Central memory CD4-positive, alpha-beta T cell (primary cell): Measurements from ENCODE around the gene RRAS2.
"Not testable (repeated sequence)": the region's sequence is repeated elsewhere in the genome, so short reads cannot be mapped to it uniquely, and the experiment has no call there.

ENCODE experiments used
- DNase-seq: peaks from one replicate; pipeline ENCODE4 v3.0.0; 2022

The RRAS2 gene

DNA sequence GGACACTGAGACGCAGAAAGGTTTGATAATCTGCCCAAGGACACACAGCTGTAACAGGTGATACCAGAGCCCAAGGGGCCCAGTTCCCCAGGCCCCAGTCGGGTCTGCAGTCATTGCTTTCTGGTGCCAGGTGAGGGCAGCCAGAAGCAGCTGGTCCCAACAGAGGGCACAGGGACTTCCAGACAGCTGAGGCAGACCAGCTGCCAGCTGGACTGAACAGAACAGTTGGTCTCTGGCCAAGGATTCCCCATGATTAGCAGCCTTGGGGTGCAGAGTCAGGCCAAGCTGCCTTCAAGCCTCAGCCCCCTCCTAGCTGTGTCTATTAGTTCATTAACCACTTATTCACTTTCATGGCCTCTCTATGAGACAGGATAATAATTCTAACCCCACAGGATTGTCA lies 105.6 kb downstream of the RRAS2 start:
- no peak for DNase-seq

DNA sequence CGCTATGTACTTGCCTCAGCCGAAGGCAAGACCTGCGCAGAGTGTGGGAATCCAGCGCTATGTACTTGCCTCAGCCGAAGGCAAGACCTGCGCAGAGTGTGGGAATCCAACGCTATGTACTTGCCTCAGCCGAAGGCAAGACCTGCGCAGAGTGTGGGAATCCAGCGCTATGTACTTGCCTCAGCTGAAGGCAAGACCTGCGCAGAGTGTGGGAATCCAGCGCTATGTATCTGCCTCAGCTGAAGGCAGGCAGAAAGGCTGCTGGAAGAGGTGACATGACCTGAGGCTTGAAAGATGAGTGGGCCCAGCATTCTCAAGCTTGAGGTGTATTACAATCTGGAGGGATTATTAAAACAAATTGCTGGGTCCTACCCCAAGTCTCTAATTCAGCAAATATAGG lies 106.5 kb downstream of the RRAS2 start:
- DNase-seq, result not testable (repeated sequence)

DNA sequence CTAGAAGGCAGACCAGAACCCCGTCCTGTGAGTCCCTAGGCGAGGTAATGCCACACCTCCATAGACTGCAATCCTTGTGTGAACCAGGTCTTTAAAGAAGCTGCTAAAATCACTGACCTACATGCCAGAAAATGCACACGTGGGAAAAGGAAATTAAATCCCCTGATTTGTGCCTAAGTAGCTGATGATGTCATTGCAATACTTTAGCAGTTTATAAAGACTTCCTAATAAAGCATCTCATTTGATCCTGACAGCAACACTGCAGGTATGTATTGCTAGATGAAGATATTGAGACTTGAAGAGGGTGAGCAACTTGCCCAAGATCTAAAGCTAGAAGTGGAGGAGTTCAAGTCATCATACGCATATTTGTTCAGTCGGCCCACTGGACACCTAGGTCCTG lies 107.2 kb downstream of the RRAS2 start:
- no peak for DNase-seq

DNA sequence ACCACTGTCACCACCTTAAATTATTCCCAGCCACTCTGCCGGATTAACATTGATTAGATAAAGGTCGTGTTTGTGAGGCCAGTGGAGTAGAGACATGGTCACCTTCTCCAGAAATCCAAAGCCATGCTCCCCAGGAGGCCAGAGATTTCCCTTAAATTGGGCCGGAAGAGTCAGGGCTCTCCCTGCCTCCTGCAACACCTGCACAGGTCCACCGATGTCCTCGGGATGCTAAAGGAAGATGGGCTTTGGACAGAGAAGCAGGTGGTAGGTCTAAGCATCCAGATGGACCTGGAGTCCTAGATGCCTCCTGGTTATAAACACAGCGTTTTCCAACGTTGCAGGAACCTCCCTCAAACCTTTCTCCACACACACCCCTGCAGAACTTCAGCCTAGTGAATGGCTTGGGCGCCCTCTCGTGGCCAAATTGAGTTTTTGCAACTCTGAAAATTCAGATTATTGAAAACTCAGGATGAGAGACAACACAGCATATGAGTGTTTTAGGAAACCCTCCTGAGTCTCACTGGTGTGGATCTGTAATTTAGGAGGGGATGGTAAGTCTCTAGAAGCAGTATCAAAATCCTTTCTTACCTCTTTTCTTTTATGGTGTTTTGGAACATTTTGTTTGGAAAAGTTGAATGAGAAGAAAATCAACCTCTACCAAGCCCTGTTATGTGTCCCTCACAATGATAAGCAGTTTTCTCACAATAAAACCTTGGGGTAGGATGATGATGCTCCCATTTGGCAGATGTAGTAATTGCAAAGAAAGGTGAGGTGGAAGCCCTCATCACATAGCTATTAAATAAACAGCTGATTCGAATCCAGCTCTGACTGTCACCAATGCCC lies 109.6 kb downstream of the RRAS2 start:
- DNase-seq, result peak; percentile 59

DNA sequence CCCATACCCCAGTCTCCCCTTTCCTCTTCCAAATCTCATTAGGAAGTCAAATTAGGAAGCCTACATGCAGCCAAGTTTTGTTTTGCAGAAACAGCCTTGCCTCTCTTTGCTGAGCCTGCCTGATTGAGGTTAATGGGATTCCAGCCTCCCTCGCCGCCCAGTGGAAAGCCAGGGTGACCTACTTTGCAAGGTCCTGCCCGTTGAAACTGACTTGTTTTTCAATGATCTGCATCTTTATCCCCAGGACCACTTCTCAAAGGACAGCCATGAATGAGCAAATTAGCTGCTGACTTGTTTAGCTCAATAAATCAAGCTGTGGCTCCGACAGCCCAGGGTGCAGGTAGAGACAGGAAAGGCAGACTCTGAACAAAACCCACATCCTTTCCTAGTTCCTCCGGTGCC lies 110.4 kb downstream of the RRAS2 start:
- DNase-seq, result no peak

DNA sequence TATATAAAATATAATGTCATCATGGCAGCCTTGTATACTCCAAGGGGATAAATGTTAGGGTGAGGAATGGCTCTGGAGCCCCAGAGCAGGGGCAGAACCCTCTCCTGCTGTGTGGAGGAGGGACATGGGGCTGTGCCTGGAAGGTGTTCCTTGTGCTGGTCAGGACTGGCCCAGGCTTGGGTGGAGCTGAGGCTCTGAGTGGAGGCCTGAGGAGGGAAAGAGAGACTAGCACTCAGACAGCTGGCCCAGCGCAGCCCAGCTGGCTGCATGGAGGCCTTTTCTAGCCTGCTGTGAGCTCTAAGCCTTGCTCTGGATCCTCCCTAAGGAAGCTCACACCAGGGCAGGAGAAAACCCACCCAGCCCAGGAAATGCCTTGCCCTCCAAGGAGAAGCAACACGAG lies 113.5 kb downstream of the RRAS2 start:
- no peak for DNase-seq

DNA sequence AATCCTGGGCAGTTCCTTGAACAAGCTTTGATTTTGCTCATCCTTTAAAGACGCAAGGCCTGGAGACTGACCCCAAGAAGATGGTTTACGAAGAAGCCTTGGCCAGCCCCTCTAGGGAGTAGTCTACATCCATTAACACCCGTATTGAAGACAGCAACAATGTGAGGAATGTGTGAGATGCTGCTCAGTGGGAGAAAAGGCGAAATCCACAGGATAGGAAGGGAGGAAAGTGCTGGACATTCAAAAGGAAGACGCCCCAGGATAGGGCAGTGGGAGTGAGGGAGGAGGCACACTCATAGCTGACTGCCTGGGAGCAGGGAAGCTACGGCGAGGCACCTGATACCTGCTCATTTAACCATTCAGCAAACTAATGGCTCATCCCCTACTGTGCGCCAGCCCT lies 114.1 kb downstream of the RRAS2 start:
- no peak for DNase-seq

DNA sequence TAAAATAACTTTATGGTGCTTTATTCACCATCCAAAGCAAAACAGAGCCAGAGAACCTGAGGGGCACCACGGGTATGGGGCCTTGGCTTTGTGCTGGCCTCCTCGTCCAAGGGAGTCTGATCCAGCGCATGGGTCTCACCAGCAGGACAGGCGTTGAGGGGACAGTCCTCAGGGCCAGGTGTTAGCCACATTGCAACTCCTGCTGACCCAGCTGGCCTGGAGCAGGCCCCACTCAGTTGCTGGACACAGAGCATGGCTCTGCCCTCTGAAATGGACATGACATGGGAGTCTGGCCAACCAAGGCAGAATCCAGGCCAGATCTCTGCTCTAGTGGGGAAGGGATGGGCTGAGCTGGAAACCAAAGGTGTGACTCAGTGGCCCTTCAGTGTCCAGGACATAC lies 116.2 kb downstream of the RRAS2 start:
- DNase-seq, result no peak

DNA sequence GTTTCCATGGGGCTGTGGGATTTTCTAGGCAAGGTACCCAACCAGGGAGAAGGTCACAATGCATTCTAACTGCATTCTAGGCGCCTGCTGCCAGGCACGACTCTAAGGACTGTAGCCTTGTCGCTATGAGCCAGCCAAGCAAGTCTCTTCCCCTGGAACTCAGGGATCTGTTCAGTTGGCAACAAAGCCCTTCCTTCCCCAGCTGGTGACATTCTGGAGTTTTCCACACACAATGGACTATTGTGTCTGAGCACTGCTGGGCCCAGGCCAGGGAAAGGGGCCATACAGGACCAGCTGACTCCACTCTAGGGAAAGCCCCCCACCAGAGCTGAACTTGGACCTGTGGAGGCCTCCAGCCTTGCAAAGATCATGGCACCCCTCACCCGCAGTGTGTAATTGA lies 116.8 kb downstream of the RRAS2 start:
- no peak for DNase-seq

DNA sequence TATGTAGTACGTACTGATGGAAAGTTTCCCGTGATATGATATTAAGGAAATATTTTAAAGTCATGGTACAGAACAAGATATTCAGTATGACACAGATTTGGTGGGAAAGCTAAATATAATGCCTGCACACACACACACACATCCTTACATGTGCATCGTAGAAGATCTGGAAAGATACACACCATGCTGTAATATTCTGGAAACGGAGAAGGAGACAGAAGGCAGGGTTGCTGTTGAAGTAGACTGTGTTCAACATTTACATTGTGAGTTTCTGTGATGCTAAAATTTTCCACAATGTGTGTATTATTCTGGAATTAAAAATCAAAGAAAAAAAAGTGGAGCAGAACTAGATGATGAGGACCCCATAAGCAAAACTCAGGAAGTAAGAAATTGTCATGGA lies 118.0 kb downstream of the RRAS2 start:
- no peak for DNase-seq

DNA sequence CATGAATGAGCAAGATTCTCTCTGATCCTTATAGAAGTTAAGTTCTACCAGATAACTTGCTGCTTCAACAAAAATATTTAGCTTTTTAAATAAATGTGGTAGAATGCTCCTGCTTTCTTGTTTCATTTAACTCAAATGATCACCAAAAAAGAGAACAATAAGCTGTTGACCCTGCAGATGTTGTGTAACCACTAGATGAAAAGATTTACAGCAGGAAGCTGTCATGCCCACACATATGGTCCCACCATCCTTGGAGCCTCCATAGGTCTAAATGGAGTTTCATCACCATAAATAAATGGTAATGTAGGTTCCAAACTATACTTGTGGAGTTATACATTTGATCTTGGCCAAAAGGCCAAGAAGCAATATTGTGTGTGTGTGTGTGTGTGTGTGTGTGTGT lies 118.8 kb downstream of the RRAS2 start:
- no peak for DNase-seq

DNA sequence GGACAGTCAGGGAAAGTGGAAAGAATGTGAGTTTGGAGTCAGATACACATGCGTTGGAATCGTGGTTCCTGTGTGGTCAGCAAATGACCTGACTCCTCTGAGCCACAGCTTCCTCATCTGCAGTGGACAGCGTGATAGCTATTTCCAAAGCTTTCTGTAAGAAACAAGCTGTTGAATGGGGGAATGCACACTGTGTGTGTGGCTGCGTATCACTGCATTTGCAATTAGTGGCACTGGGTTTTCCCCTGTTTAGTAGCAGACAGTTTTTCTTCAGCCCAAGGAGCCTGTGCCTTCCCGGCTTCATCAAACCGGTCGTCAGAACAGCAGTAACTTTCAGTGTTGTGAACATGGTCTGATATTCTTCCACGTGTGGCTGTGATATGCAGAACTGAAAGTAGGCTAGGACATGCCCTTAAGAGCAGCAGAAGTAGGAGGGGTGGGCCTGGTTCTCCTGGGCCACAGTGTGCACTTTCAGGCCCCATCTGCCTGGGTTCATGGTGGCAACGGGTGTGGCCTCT lies 121.5 kb downstream of the RRAS2 start:
- no peak for DNase-seq

DNA sequence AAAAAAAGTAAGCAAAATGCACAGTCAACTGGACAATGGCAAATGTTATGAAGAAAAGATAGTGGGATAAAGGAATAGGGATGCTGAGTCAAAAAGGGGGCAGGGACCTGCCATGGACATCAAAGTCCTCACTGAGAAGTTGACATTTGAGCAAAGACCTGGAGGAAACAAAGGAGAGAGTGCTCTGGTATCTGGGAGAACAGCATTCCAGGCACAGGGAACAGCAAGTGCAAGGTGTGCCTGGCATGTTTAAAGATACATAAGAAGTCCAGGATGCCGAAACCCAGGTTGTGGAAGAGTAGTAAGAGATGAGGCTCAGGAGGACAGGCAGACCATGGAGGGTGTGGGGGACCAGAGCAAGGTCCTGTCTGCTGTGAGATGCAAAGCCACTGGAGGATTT lies 123.3 kb downstream of the RRAS2 start:
- no peak for DNase-seq

DNA sequence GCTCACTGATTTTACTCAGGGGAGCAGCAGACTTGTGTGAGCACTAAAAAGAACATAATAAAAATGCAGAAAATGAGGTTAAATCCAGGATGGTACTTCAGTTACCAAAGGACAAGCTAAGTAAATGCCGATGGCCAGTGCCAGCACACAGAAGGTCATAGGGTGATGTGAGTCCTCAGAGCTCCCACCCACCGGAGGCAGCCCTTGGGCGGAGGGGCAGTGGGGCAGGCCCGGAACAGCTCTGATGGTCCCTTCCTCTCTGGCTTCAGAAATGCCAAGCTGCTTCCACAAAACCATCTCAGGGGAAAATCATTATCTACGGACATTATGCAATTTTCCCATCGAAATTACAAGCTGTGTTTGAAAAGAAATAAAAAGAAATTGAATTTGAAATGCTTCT lies 124.5 kb downstream of the RRAS2 start:
- DNase-seq, result no peak

DNA sequence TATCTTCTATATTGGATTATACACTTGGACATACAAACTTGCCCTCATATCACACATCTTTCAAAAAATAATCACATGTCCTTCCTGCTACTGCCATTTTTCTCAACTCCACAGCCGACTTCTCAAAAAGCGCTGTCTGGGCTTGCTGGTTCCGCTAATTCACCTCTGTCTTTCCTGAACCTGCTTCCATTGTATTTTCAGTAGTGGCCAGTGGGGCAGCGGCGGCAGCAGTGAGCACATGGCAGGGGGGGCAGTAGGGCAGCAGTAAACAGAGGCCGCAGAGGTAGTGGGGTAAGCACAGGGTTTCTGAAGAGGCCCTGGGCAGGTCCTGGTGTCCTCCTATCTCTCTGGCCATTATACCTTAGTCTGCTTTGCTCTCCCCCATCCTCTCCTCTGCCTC lies 126.3 kb downstream of the RRAS2 start:
- no peak for DNase-seq

DNA sequence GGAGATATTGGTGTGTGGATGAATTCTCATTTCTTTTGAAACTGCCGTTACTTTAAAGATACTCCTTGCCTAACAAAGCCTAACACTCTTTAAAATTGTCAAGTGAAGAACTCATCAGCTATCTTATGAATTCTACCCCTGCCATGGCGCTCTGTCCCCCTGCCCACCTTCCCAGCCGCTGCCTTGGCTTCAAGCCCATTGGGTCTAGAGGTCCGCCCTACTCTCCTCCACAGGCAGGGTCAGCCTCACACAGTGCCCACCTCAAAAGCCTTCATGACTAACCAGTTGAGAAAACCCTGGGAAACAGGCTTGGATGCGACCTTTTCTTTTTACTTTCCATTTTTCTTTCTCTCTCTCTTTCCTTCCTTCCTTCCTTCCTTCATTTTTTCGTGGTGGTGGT lies 128.6 kb downstream of the RRAS2 start:
- no peak for DNase-seq

DNA sequence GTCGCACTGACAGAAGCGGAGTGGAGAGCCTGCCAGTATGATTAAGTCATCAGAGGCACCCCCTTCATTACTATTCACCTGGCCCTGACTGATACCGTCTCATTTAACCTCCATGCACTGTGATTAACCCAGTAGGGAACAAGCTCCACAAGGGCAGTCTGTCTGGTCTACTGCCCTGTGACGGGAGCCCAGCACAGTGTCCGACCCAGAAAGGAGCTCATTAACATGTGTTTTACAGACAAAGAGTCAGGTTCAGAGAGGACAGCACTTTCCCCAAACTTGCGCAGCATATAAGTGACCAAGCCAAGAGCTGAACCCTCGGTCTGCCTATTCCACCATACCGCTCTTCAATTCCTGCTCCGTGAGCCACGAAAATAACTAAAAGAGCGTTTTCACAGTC lies 129.5 kb downstream of the RRAS2 start:
- DNase-seq, result no peak

DNA sequence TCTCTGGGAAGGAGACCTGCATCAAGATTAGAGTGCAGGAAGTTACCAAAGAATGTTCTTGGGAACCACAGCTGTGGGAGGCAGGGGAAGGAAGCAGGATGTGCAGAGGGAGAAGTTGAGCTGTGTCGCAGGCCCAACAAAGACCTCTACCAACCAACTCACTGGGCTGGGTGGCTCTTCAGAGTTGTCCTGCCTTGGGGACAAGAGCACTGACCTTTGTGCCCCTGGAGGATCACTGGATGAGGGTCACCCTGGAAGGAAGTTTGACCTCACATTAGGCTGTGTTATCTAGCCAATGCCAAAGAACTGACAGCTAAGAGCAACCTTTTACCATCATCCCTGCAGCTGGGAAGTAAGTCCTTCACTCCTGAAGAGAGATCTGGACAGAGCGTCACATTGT lies 130.6 kb downstream of the RRAS2 start:
- no peak for DNase-seq
